Parathyroid adenoma (tissue), 2 donors: Measurements from ENCODE around the gene DCLK1.

ENCODE experiments used
- H2AFZ ChIP-seq: fragments of 300-600 bp; sonication (generic); one replicate; pipeline ENCODE4 v1.7.0; 2017; ENCODE audit warnings: antibody characterized with exemption, mild to moderate bottlenecking
- H3K27ac ChIP-seq: fragments of 300-600 bp; sonication (generic); one replicate; pipeline ENCODE4 v1.7.0; 2017
- H3K27me3 ChIP-seq: fragments of 300-600 bp; sonication (generic); one replicate; pipeline ENCODE4 v1.7.0; 2017; ENCODE audit warnings: low read length; ENCODE audit not compliant: control insufficient read depth, insufficient read depth
- H3K36me3 ChIP-seq: fragments of 300-600 bp; sonication (generic); one replicate; pipeline ENCODE4 v1.7.0; 2017; ENCODE audit warnings: low read length; ENCODE audit not compliant: control insufficient read depth, insufficient read depth
- H3K4me1 ChIP-seq: fragments of 300-600 bp; sonication (generic); one replicate; pipeline ENCODE4 v1.7.0; 2017; ENCODE audit warnings: control low read depth
- H3K4me2 ChIP-seq: fragments of 300-600 bp; sonication (generic); one replicate; pipeline ENCODE4 v1.7.0; 2017; ENCODE audit warnings: low read length
- H3K4me3 ChIP-seq: fragments of 300-600 bp; sonication (generic); one replicate; pipeline ENCODE4 v1.7.0; 2017; ENCODE audit warnings: low read depth, low read length
- H3K79me2 ChIP-seq: fragments of 300-600 bp; sonication (generic); one replicate; pipeline ENCODE4 v1.7.0; 2017; ENCODE audit warnings: control low read depth
- H3K9ac ChIP-seq: fragments of 300-600 bp; sonication (generic); one replicate; pipeline ENCODE4 v1.7.0; 2017; ENCODE audit warnings: mild to moderate bottlenecking
- H3K9me3 ChIP-seq: fragments of 300-600 bp; sonication (generic); one replicate; pipeline ENCODE4 v1.7.0; 2017; ENCODE audit warnings: low read length; ENCODE audit not compliant: control insufficient read depth
- TF ChIP-seq, protein P1 (sequence below): fragments of 300-600 bp; sonication (generic); IDR thresholded peaks from one replicate; pipeline ENCODE4 v1.7.0; 2017; ENCODE audit warnings: antibody characterized with exemption, mild to moderate bottlenecking
- donor health status: primary hyperparathyroidism.

The DCLK1 gene

DNA sequence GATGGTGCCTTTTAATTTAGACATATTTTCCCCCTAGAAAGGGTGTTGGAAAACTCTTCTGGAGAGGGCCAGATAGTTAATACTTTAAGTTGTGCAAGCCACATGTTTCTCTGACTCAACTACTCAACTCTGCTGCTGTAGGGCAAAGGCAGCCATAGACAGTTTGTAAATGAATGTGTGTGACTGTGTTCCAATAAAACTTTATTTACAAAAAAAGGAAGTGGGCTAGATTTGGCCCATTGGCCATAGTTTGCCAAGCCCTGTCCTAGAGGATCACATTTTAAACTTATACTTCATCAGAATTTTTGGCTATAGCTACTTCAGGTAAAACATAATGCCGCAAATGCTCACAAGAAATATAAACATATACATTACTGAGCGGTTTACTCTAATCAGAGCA lies 348.4 kb downstream of the DCLK1 start:
- no peak overlapping the region for H3K4me2 ChIP-seq
- H3K9me3 ChIP-seq, result no peaks in the 10 kb centered on the region
- H2AFZ ChIP-seq, result no peak overlapping the region
- H3K9ac ChIP-seq, result no peak overlapping the region
- TF ChIP-seq, protein P1, sequence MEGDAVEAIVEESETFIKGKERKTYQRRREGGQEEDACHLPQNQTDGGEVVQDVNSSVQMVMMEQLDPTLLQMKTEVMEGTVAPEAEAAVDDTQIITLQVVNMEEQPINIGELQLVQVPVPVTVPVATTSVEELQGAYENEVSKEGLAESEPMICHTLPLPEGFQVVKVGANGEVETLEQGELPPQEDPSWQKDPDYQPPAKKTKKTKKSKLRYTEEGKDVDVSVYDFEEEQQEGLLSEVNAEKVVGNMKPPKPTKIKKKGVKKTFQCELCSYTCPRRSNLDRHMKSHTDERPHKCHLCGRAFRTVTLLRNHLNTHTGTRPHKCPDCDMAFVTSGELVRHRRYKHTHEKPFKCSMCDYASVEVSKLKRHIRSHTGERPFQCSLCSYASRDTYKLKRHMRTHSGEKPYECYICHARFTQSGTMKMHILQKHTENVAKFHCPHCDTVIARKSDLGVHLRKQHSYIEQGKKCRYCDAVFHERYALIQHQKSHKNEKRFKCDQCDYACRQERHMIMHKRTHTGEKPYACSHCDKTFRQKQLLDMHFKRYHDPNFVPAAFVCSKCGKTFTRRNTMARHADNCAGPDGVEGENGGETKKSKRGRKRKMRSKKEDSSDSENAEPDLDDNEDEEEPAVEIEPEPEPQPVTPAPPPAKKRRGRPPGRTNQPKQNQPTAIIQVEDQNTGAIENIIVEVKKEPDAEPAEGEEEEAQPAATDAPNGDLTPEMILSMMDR, result no peak
- H3K4me1 ChIP-seq, result no peaks in the 10 kb centered on the region
- H3K4me3 ChIP-seq, result no peak overlapping the region
- no peak overlapping the region for H3K27ac ChIP-seq
- H3K27me3 ChIP-seq, result no peaks in the 10 kb centered on the region
- H3K36me3 ChIP-seq, result no peaks in the 10 kb centered on the region
- H3K79me2 ChIP-seq, result no peaks in the 10 kb centered on the region

DNA sequence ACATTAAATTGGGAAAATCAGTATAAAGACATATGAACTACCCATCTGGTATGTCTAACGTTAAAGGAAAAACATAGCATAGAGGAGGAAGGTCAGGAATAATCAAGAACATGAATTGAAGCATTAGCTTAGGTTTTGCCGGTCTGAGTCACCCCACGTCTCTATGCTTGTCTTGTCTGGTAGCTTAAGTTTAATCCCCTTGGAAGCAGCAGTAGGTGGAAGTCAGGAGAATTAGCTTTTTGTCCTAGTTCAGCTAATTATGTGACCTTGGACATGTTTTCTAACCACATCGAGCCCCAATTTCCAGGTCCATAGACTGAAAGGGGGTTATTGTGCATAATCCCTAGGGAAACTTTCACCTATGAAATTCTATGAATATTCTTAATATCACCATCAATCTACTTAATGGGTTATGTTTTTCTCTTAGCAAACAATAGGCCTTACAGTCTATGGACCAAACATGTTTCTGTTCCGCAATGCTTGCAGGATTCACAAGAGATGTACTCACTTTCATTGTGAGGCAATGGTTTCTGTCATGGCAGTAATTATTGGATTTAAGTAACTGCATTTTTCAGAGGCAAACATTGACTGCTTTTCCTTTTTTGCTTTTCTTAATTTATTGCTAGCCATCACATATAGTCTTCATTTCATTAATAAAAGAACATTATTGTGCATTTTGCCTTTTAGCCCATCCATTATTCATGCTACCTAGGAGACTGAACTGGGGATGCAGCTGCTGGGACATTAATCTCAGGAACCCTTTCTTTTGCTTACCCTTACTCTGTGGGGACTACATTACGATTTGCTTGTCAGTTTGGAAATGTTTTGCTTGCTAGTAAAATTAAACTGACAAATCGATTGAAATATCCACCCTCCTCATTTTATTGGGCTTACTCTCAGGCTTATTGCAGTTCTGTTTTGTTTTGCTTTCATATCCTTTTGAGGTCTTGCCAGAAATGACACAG lies 349.9 kb downstream of the DCLK1 start:
- H3K4me1 ChIP-seq, result no peaks in the 10 kb centered on the region
- H3K9me3 ChIP-seq, result no peaks in the 10 kb centered on the region
- no peaks in the 10 kb centered on the region for H3K27me3 ChIP-seq
- H3K4me2 ChIP-seq, result no peak overlapping the region
- H3K36me3 ChIP-seq, result no peaks in the 10 kb centered on the region
- no peak overlapping the region for H3K27ac ChIP-seq
- TF ChIP-seq, protein P1, result no peak
- no peak overlapping the region for H3K4me3 ChIP-seq
- no peak overlapping the region for H3K9ac ChIP-seq
- H3K79me2 ChIP-seq, result no peaks in the 10 kb centered on the region
- no peak overlapping the region for H2AFZ ChIP-seq

DNA sequence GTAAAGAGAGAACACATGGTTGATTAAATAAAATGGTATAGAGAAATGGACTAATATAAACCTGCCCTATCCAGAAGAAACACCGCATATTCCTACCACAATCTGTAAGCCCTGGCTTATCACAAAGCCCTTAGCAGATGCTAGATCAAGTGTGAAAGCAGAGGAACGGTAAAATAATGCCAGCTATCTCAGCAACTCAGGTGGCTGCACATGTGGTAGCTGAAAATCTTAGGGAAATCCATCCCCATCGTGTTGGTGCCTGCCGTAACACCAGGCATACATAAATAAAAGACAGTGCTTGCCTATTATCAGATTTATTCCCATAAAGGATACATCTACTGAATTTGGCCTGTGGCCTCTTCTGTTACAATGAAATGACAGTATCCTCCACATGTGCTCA lies 350.6 kb downstream of the DCLK1 start:
- Histone ChIP-seq H3K27me3 (no peaks in the 10 kb centered on the region), H3K36me3 (no peaks in the 10 kb centered on the region), H3K9ac (no peak overlapping the region), H3K79me2 (no peaks in the 10 kb centered on the region), H3K4me1 (no peaks in the 10 kb centered on the region), H2AFZ (no peak overlapping the region), H3K4me2 (no peak overlapping the region), H3K9me3 (no peaks in the 10 kb centered on the region), H3K4me3 (no peak overlapping the region), H3K27ac (no peak overlapping the region)
- TF ChIP-seq, protein P1, result no peak

DNA sequence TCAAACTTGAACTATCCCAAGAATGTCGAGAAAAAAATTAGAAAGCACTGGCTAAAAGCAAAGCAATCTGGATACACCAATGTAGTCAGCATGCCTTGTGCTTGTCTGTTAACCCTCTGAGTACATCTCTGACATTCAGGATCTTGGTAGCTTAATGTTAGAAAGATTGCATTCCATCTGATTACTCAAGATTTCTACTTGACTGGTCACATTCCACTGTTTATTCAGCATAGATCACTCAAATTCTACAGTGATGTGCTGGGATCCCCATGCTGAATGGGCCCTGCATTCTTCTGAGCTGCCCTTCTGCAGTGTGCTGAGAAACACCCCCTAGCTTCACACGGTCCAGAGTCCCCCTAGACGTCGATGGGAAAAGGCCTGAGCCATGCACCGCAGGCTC lies 359.3 kb downstream of the DCLK1 start:
- Histone ChIP-seq H3K27ac (no peak overlapping the region), H3K36me3 (no peaks in the 10 kb centered on the region), H3K9me3 (no peaks in the 10 kb centered on the region), H3K79me2 (no peaks in the 10 kb centered on the region), H3K27me3 (no peaks in the 10 kb centered on the region), H3K4me1 (no peaks in the 10 kb centered on the region), H3K4me2 (no peak overlapping the region), H3K9ac (no peak overlapping the region), H3K4me3 (no peak overlapping the region), H2AFZ (no peak overlapping the region)
- TF ChIP-seq, protein P1, result no peak
